H1 (cell line): Measurements from ENCODE around the gene AFAP1L1.

ENCODE experiments used
- SAP30 ChIP-seq: fragments of 300-600 bp; sonication (generic); IDR thresholded peaks from 2 replicates; pipeline ENCODE4 v1.7.1; 2012; ENCODE audit warnings: low read length, moderate library complexity, mild to moderate bottlenecking, inconsistent platforms; ENCODE audit not compliant: insufficient read depth, insufficient replicate concordance
- YY1 ChIP-seq: IDR thresholded peaks from 2 replicates; pipeline ENCODE4 v1.6.1; 2011; ENCODE audit warnings: low read depth, mild to moderate bottlenecking, low read length
- TF ChIP-seq, protein P1 (sequence below): IDR thresholded peaks from 2 replicates; pipeline ENCODE4 v1.6.1; 2011; ENCODE audit warnings: low read length, improper control_type of control experiment

DNA sequence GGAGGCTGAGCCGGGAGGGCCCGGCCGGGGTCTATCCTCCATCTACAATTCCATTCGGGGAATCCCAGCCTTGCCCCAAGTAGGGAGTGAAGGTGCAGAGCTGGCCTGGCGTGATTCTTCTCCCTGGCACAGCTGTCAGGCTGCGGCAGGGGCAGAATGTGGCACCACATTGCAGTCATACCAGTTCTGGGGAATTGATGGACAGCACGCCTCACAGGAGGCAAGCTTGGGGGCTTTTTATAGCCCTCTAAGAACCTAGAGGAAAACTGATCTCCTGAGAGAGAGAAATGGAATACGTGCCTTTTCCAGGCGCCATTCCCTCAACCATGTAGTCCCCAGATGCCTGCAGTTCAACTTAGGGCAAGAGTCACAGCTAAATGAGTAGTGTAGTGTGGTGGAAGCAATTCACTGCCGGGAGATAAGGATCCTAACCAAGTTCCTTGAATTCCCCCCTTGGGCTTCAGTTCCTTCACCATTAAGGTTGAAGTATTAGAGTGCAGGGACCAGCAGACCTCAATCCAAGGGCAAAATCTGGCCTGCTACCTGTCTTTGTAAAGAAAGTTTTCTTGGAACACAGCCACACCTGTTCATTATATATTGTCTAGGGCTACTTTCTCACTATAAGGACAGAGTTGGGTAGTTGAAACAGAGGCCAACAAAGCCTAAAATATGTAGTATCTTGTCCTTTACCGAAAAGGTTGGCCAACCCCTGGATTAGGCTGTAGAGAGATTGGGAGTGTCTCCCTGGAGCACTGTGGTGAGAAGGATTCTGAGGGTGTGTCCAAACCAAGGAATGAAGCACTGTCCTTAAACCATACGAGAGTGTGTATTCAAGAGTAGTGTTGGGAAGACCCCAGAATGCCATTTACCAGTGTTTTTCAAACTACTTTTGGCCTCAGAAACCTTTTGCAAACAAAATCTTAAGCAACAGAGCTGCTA is 10.6 kb downstream of the AFAP1L1 start:
- TF ChIP-seq YY1 (no peak), SAP30 (no peak)
- TF ChIP-seq, protein P1, sequence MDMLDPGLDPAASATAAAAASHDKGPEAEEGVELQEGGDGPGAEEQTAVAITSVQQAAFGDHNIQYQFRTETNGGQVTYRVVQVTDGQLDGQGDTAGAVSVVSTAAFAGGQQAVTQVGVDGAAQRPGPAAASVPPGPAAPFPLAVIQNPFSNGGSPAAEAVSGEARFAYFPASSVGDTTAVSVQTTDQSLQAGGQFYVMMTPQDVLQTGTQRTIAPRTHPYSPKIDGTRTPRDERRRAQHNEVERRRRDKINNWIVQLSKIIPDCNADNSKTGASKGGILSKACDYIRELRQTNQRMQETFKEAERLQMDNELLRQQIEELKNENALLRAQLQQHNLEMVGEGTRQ = no peak
